SK-N-SH (cell line): ENCODE data around the gene HMX2. TPM values are rescaled to one million over a fixed set of nuclear protein-coding genes. Genes with fewer than 3 reads are reported as not detected.
A peak's percentile ranks its signal among the peaks of the same experiment; 100 is the strongest.

Source experiments
- CTCF ChIA-PET: fragments of 300-600, 350-600 bp; formaldehyde crosslinking; extraction: SDS; loops from one replicate; lab custom pipeline; 2021; lab: Yijun Ruan, JAX
- POLR2A ChIA-PET: fragments of 350-600 bp; sonication (Branson Sonifier 250); formaldehyde crosslinking; extraction: SDS; loops from one replicate; lab custom pipeline; 2020; ENCODE audit warnings: antibody characterized with exemption, inconsistent platforms; lab: Yijun Ruan, JAX
- DNase-seq: peaks from one replicate; pipeline ENCODE4 v3.0.0; 2012
- H2AFZ ChIP-seq: fragments of 200-600 bp; sonication (generic); 2 replicates; pipeline ENCODE4 v1.8.1; 2016; ENCODE audit warnings: antibody characterized with exemption, mild to moderate bottlenecking, low read depth
- H3F3A ChIP-seq: fragments of 200-600 bp; sonication (generic); replicated peaks from 2 replicates; pipeline ENCODE3; 2016; ENCODE audit warnings: antibody characterized with exemption, mild to moderate bottlenecking; ENCODE audit not compliant: insufficient read depth
- H3K27ac ChIP-seq, 2 experiments: fragments of 200-500 bp in 1 of 2; fragments of 200-600 bp in 1 of 2; sonication (Bioruptor generic) in 1 of 2; sonication (generic), shearing (Covaris generic) in 1 of 2; 2 replicates each; pipeline versions ENCODE4 v1.5.1 to v1.6.1; 2014 to 2016; ENCODE audit warnings: low read depth in 2 of 2, inconsistent platforms in 1 of 2, low read length in 1 of 2, mild to moderate bottlenecking in 1 of 2, mixed read lengths in 1 of 2
- H3K27me3 ChIP-seq: fragments of 200-600 bp; sonication (generic), shearing (Covaris generic); 2 replicates; pipeline ENCODE4 v1.6.1; 2016; ENCODE audit warnings: mixed run types; ENCODE audit not compliant: insufficient read depth
- H3K36me3 ChIP-seq, 2 experiments: fragments of 200-500 bp in 1 of 2; fragments of 200-600 bp in 1 of 2; sonication (Bioruptor generic) in 1 of 2; sonication (generic) in 1 of 2; replicated peaks in 1 of 2; 2 replicates each; pipeline versions ENCODE3 to v1.5.1; 2014 to 2016; ENCODE audit warnings: low read length in 1 of 2, mild to moderate bottlenecking in 1 of 2; ENCODE audit not compliant: insufficient read depth in 2 of 2, control insufficient read depth in 1 of 2
- H3K4me1 ChIP-seq, 2 experiments: fragments of 200-500 bp in 1 of 2; fragments of 200-600 bp in 1 of 2; sonication (Bioruptor generic) in 1 of 2; sonication (generic), shearing (Covaris generic) in 1 of 2; 2 replicates each; pipeline versions ENCODE4 v1.5.1 to v1.6.1; 2014 to 2016; ENCODE audit warnings: low read depth in 1 of 2, low read length in 1 of 2, mixed run types in 1 of 2; ENCODE audit not compliant: insufficient read depth in 2 of 2, control insufficient read depth in 1 of 2
- H3K4me2 ChIP-seq: fragments of 200-600 bp; sonication (generic), shearing (Covaris generic); 2 replicates; pipeline ENCODE4 v1.6.1; 2017; ENCODE audit warnings: mixed run types
- H3K4me3 ChIP-seq, 2 experiments: fragments of 200-500 bp in 1 of 2; fragments of 200-600 bp in 1 of 2; sonication (Bioruptor generic) in 1 of 2; sonication (generic), shearing (Covaris generic) in 1 of 2; 2 replicates each; pipeline versions ENCODE4 v1.5.1 to v1.8.1; 2014 to 2016; ENCODE audit warnings: low read depth in 2 of 2, inconsistent platforms in 1 of 2, low read length in 1 of 2, mild to moderate bottlenecking in 1 of 2, mixed read lengths in 1 of 2, moderate library complexity in 1 of 2
- H3K79me2 ChIP-seq: fragments of 200-600 bp; sonication (generic); 2 replicates; pipeline ENCODE4 v1.8.1; 2017; ENCODE audit warnings: mild to moderate bottlenecking; ENCODE audit not compliant: insufficient read depth
- H3K9ac ChIP-seq: fragments of 200-600 bp; sonication (generic); 2 replicates; pipeline ENCODE4 v1.6.1; 2017; ENCODE audit warnings: mixed run types
- H3K9me2 ChIP-seq: fragments of 200-600 bp; sonication (generic); 2 replicates; pipeline ENCODE4 v1.6.1; 2017; ENCODE audit warnings: mixed run types
- H3K9me3 ChIP-seq: fragments of 200-600 bp; sonication (generic); 2 replicates; pipeline ENCODE4 v1.6.1; 2017; ENCODE audit warnings: mixed run types, mild to moderate bottlenecking, moderate library complexity
- H4K20me1 ChIP-seq: fragments of 200-600 bp; sonication (generic); 2 replicates; pipeline ENCODE4 v1.6.1; 2017; ENCODE audit warnings: mild to moderate bottlenecking, mixed run types; ENCODE audit not compliant: insufficient read depth
- CHD2 ChIP-seq: fragments of 150-350 bp; IDR thresholded peaks from 2 replicates; pipeline ENCODE4 v1.6.1; 2018; ENCODE audit warnings: low read length; ENCODE audit not compliant: partially characterized antibody
- ELF1 ChIP-seq: IDR thresholded peaks from 2 replicates; pipeline ENCODE4 v1.4.0; 2012
- EP300 ChIP-seq, 2 experiments: IDR thresholded peaks; 2 replicates each; pipeline versions ENCODE4 v1.4.0 to v1.6.1; 2012; ENCODE audit warnings: borderline replicate concordance in 1 of 2, low read depth in 1 of 2, low read length in 1 of 2
- FOSL2 ChIP-seq: IDR thresholded peaks from 2 replicates; pipeline ENCODE4 v1.4.0; 2012; ENCODE audit warnings: low read depth, mild to moderate bottlenecking, moderate library complexity, borderline replicate concordance
- FOXJ3 ChIP-seq: sonication (generic); formaldehyde crosslinking; IDR thresholded peaks from 2 replicates; pipeline ENCODE4 v1.5.1; 2020; ENCODE audit warnings: mild to moderate bottlenecking, missing genetic modification reagents
- FOXM1 ChIP-seq: IDR thresholded peaks from 2 replicates; pipeline ENCODE4 v1.4.0; 2012; ENCODE audit warnings: low read depth, mild to moderate bottlenecking
- GABPA ChIP-seq: IDR thresholded peaks from 2 replicates; pipeline ENCODE4 v1.4.0; 2012; ENCODE audit warnings: low read depth, mild to moderate bottlenecking
- GATA2 ChIP-seq: sonication (generic); formaldehyde crosslinking; IDR thresholded peaks from 2 replicates; pipeline ENCODE4 v1.5.0; 2020; ENCODE audit warnings: mild to moderate bottlenecking, missing genetic modification reagents
- IRF3 ChIP-seq: fragments of 150-350 bp; IDR thresholded peaks from 2 replicates; pipeline ENCODE4 v1.6.1; 2016; ENCODE audit warnings: mild to moderate bottlenecking, low read depth, low read length
- MEF2A ChIP-seq: IDR thresholded peaks from 2 replicates; pipeline ENCODE4 v1.4.0; 2012; ENCODE audit warnings: low read depth, borderline replicate concordance
- MXI1 ChIP-seq: IDR thresholded peaks from 2 replicates; pipeline ENCODE4 v1.6.1; 2012; ENCODE audit warnings: mild to moderate bottlenecking, low read depth, low read length, improper control_type of control experiment
- NFIC ChIP-seq: IDR thresholded peaks from 2 replicates; pipeline ENCODE4 v1.4.0; 2012; ENCODE audit warnings: borderline replicate concordance
- NRF1 ChIP-seq: IDR thresholded peaks from 2 replicates; pipeline ENCODE4 v1.6.1; 2012; ENCODE audit warnings: low read depth, mild to moderate bottlenecking, low read length
- PBX3 ChIP-seq: IDR thresholded peaks from 2 replicates; pipeline ENCODE4; 2012
- POLR2AphosphoS5 ChIP-seq: IDR thresholded peaks from 2 replicates; pipeline ENCODE4 v1.6.1; 2012; ENCODE audit warnings: low read depth, low read length
- RAD21 ChIP-seq: IDR thresholded peaks from 2 replicates; pipeline ENCODE4 v1.6.1; 2012; ENCODE audit warnings: mild to moderate bottlenecking, low read length
- RCOR1 ChIP-seq: fragments of 150-350 bp; IDR thresholded peaks from 2 replicates; pipeline ENCODE4 v1.6.1; 2017; ENCODE audit warnings: antibody characterized with exemption, low read length
- RFX5 ChIP-seq: IDR thresholded peaks from 2 replicates; pipeline ENCODE4 v1.6.1; 2012; ENCODE audit warnings: mild to moderate bottlenecking, improper control_type of control experiment, low read length
- SIN3A ChIP-seq: IDR thresholded peaks from 2 replicates; pipeline ENCODE4 v1.6.1; 2012; ENCODE audit warnings: low read depth, mild to moderate bottlenecking, low read length, moderate library complexity, borderline replicate concordance
- SMC3 ChIP-seq: IDR thresholded peaks from 2 replicates; pipeline ENCODE4 v1.6.1; 2012; ENCODE audit warnings: low read depth, low read length, improper control_type of control experiment
- TAF1 ChIP-seq: IDR thresholded peaks from 2 replicates; pipeline ENCODE4 v1.6.1; 2012; ENCODE audit warnings: low read depth, mild to moderate bottlenecking, low read length, moderate library complexity, borderline replicate concordance
- TCF12 ChIP-seq: IDR thresholded peaks from 2 replicates; pipeline ENCODE4 v1.4.0; 2012
- TEAD4 ChIP-seq: IDR thresholded peaks from 2 replicates; pipeline ENCODE4 v1.4.0; 2012; ENCODE audit warnings: mild to moderate bottlenecking, borderline replicate concordance; ENCODE audit not compliant: insufficient read depth
- YY1 ChIP-seq: IDR thresholded peaks from 2 replicates; pipeline ENCODE4 v1.4.0; 2012; ENCODE audit warnings: low read depth, mild to moderate bottlenecking
- WGBS: methylation state at CpG from one replicate; pipeline ENCODE4 v1.1.6; 2017; ENCODE audit warnings: low lambda C conversion rate; 5-methylcytosine and 5-hydroxymethylcytosine counted together
- polyA plus RNA-seq, 3 experiments: library from polyadenylated mRNA; depleted of rRNA; stranded (reverse); fragments of >200 nt; gene quantifications; 2 replicates each; pipeline ENCODE4 v1.2.3, GENCODE V29; 2012
- TF ChIP-seq, protein P1 (sequence below): IDR thresholded peaks from 2 replicates; pipeline ENCODE4 v1.4.0; 2012; ENCODE audit warnings: low read depth, borderline replicate concordance
- TF ChIP-seq, protein P2 (sequence below): IDR thresholded peaks from 2 replicates; pipeline ENCODE4 v1.4.0; 2012; ENCODE audit warnings: low read depth
- TF ChIP-seq, protein P3 (sequence below): fragments of 200-600 bp; sonication (generic); IDR thresholded peaks from 2 replicates; pipeline ENCODE4 v1.6.1; 2017; ENCODE audit warnings: antibody characterized with exemption, mild to moderate bottlenecking, moderate library complexity

HMX2 gene
- polyA plus RNA-seq, 1 of the 3 experiments (the other 2 are of a cell fraction) = not detected

GRCh38 chr10:123149568-123150270, 1.8 kb downstream of the HMX2 start:
- 25% methylated on average over 42 of the region's 76 CpGs for WGBS

More at GRCh38 chr10:123149568-123150270, 1.8 kb downstream of the HMX2 start:
- Histone ChIP-seq H3F3A (no peaks in the 10 kb centered on the region), H3K4me1 (peaks cover 0 to 23% of the 10 kb centered on the region in 2 experiments; a peak in 2 of 4 replicates), H3K4me3 (peak overlapping the region; percentile 40 to 51), H3K9me2 (no peaks in the 10 kb centered on the region), H3K27me3 (peaks cover 80% of the 10 kb centered on the region), H3K4me2 (peak overlapping the region; percentile 79), H4K20me1 (no peaks in the 10 kb centered on the region), H3K36me3 (no peaks in the 10 kb centered on the region), H3K79me2 (peaks cover 3% of the 10 kb centered on the region), H3K9ac (no peak overlapping the region), H3K27ac (no peak overlapping the region), H2AFZ (peak overlapping the region; percentile 78), H3K9me3 (no peaks in the 10 kb centered on the region)
- ChIA-PET CTCF (interaction anchor here (1.0 to 2.8 kb wide), 6 partner anchors 10 to 412 kb away, joined by 3 to 22 read pairs (median 5); no protein-coding TSS in a partner anchor), POLR2A (interaction anchor here (0.9 kb wide), 1 partner anchor 28 kb away, joined by 3 read pairs; no protein-coding TSS in a partner anchor)
- no peak for TF ChIP-seq TCF12
- TF ChIP-seq EP300 (IDR thresholded peaks at IDR 0.05; ENCODE audit: borderline replicate concordance in 1 of 2, low read depth in 1 of 2, low read length in 1 of 2) = no peak
- no peak for TF ChIP-seq ELF1
- no peak for TF ChIP-seq GABPA
- TF ChIP-seq RAD21 = no peak
- TF ChIP-seq GATA2 (CRISPR knock-in tag) = no peak
- no peak for TF ChIP-seq POLR2AphosphoS5
- no peak for TF ChIP-seq RCOR1
- no peak for TF ChIP-seq PBX3
- no peak for TF ChIP-seq CHD2
- TF ChIP-seq TEAD4 = no peak
- TF ChIP-seq MEF2A = no peak
- no peak for TF ChIP-seq TAF1
- TF ChIP-seq FOSL2 = no peak
- no peak for TF ChIP-seq FOXJ3
- no peak for TF ChIP-seq IRF3
- TF ChIP-seq, protein P1, sequence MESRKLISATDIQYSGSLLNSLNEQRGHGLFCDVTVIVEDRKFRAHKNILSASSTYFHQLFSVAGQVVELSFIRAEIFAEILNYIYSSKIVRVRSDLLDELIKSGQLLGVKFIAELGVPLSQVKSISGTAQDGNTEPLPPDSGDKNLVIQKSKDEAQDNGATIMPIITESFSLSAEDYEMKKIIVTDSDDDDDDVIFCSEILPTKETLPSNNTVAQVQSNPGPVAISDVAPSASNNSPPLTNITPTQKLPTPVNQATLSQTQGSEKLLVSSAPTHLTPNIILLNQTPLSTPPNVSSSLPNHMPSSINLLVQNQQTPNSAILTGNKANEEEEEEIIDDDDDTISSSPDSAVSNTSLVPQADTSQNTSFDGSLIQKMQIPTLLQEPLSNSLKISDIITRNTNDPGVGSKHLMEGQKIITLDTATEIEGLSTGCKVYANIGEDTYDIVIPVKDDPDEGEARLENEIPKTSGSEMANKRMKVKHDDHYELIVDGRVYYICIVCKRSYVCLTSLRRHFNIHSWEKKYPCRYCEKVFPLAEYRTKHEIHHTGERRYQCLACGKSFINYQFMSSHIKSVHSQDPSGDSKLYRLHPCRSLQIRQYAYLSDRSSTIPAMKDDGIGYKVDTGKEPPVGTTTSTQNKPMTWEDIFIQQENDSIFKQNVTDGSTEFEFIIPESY = no peak
- 0 out of 2 replicates have a peak, but pooled peaks have one; percentile 25 for TF ChIP-seq NRF1
- no peak for TF ChIP-seq FOXM1
- TF ChIP-seq MXI1 = no peak
- TF ChIP-seq NFIC = no peak
- TF ChIP-seq SIN3A = no peak
- no peak for TF ChIP-seq SMC3
- TF ChIP-seq YY1 = peak; percentile 56
- TF ChIP-seq, protein P2, sequence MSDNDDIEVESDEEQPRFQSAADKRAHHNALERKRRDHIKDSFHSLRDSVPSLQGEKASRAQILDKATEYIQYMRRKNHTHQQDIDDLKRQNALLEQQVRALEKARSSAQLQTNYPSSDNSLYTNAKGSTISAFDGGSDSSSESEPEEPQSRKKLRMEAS = peak; percentile 19; the same call in 1 of the 2 replicates
- TF ChIP-seq, protein P3, sequence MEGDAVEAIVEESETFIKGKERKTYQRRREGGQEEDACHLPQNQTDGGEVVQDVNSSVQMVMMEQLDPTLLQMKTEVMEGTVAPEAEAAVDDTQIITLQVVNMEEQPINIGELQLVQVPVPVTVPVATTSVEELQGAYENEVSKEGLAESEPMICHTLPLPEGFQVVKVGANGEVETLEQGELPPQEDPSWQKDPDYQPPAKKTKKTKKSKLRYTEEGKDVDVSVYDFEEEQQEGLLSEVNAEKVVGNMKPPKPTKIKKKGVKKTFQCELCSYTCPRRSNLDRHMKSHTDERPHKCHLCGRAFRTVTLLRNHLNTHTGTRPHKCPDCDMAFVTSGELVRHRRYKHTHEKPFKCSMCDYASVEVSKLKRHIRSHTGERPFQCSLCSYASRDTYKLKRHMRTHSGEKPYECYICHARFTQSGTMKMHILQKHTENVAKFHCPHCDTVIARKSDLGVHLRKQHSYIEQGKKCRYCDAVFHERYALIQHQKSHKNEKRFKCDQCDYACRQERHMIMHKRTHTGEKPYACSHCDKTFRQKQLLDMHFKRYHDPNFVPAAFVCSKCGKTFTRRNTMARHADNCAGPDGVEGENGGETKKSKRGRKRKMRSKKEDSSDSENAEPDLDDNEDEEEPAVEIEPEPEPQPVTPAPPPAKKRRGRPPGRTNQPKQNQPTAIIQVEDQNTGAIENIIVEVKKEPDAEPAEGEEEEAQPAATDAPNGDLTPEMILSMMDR = no peak
- no peak for TF ChIP-seq RFX5
- DNase-seq = peak; percentile 63
